Prostate gland (tissue), 2 donors: ENCODE measurements around the gene FARP1.

Experiments
- POLR2A ChIP-seq: fragments of 450-650 bp; IDR thresholded peaks from one replicate; pipeline ENCODE4 v1.6.1; 2016; ENCODE audit warnings: antibody characterized with exemption, mild to moderate bottlenecking
- TF ChIP-seq, protein P1 (sequence below), 4 experiments: fragments of 200-600 bp in 2 of 4; fragments of 450-650 bp in 2 of 4; sonication (generic) in 2 of 4; IDR thresholded peaks; 1 replicate in 3 of 4; 2 replicates in 1 of 4; pipeline ENCODE4 v1.5.1; 2016 to 2019; ENCODE audit warnings: antibody characterized with exemption in 4 of 4, mild to moderate bottlenecking in 2 of 4, moderate library complexity in 2 of 4

DNA sequence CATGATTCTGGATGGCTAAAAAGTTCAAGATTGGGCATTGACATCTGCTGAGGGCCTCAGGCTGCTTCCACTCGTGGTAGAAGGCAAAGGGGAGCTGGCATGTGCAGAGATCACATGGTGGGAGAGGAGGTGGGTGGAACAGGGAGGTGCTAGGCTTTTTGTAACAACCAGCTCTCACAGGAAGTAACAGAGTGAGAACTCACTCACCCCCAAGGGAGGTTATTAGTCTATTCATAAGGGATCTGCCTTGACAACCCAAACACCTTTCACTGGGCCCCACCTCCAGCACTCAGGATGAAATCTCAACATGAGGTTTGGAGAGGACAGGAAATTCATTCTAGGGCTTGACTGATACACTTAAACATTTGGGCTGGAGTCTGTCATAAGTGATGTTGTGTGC is 231.9 kb downstream of the FARP1 start:
- TF ChIP-seq, protein P1, sequence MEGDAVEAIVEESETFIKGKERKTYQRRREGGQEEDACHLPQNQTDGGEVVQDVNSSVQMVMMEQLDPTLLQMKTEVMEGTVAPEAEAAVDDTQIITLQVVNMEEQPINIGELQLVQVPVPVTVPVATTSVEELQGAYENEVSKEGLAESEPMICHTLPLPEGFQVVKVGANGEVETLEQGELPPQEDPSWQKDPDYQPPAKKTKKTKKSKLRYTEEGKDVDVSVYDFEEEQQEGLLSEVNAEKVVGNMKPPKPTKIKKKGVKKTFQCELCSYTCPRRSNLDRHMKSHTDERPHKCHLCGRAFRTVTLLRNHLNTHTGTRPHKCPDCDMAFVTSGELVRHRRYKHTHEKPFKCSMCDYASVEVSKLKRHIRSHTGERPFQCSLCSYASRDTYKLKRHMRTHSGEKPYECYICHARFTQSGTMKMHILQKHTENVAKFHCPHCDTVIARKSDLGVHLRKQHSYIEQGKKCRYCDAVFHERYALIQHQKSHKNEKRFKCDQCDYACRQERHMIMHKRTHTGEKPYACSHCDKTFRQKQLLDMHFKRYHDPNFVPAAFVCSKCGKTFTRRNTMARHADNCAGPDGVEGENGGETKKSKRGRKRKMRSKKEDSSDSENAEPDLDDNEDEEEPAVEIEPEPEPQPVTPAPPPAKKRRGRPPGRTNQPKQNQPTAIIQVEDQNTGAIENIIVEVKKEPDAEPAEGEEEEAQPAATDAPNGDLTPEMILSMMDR (IDR thresholded peaks at IDR 0.05): no peak
- TF ChIP-seq POLR2A: no peak
